ENCODE measurements around the gene BZW1. TPM values are rescaled to one million over a fixed set of nuclear protein-coding genes. Genes with fewer than 3 reads are reported as not detected.

The BZW1 gene
- total RNA-seq, 1 experiment from 2014 or later: 396 TPM

DNA sequence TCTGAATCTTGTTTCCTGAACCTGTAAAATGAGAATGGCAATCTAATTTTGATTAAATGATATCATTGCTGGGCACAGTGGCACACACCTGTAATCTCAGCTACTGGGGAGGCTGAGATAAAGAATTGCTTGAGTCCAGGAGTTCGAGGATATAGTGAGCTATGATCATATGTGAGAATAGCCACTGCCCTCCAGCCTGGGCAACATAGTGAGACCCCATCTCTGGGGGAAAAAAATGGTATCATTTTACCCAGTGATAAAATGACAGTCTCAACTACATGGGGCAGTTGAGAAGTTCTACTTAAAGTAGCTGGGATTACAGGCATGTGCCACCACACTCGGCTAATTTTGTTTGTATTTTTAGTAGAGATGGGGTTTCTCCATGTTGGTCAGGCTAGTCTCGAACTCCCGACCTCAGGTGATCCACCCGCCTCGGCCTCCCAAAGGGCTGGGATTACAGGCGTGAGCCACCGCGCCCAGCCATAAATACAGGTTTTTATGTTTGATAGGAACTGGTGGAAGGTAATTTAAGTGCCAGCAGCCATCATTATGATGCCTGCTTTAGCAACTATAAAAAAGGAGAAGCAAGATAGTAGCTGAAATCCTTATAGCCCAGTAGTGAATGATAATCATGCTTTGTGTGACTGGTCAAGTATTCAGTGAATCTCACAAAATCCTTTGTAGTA lies 17.0 kb downstream of the BZW1 start:
- H3K27me3 ChIP-seq (replicated peaks; ENCODE audit: insufficient read depth, low read depth, low read length, poor library complexity): no peaks in the 10 kb centered on the region
- no peaks in the 10 kb centered on the region for H3K9me3 ChIP-seq (ENCODE audit: low read depth, low read length, poor library complexity, severe bottlenecking)
- H3K27ac ChIP-seq (ENCODE audit: low read depth, low read length, poor library complexity, severe bottlenecking): no peak overlapping the region
- ChIA-PET CTCF (no interaction called here), POLR2A (ENCODE audit: low non-redundant PET) (interaction anchor here (0.5 kb wide), 1 partner anchor 247 kb away, joined by 3 read pairs; no protein-coding TSS in a partner anchor)
- no peaks in the 10 kb centered on the region for H3K4me1 ChIP-seq (ENCODE audit: insufficient read depth, low read length, poor library complexity, severe bottlenecking)
- TF ChIP-seq EZH2 (IDR thresholded peaks at IDR 0.05; ENCODE audit: borderline replicate concordance, low read depth, low read length, poor library complexity, severe bottlenecking): no peak
- TF ChIP-seq, protein P1, sequence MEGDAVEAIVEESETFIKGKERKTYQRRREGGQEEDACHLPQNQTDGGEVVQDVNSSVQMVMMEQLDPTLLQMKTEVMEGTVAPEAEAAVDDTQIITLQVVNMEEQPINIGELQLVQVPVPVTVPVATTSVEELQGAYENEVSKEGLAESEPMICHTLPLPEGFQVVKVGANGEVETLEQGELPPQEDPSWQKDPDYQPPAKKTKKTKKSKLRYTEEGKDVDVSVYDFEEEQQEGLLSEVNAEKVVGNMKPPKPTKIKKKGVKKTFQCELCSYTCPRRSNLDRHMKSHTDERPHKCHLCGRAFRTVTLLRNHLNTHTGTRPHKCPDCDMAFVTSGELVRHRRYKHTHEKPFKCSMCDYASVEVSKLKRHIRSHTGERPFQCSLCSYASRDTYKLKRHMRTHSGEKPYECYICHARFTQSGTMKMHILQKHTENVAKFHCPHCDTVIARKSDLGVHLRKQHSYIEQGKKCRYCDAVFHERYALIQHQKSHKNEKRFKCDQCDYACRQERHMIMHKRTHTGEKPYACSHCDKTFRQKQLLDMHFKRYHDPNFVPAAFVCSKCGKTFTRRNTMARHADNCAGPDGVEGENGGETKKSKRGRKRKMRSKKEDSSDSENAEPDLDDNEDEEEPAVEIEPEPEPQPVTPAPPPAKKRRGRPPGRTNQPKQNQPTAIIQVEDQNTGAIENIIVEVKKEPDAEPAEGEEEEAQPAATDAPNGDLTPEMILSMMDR (conservative IDR thresholded peaks at IDR 0.05; ENCODE audit: low read depth, low read length): no peak
- BruUV-seq (replicated peaks): no TSS peak
- intact Hi-C loops (cut with micrococcal nuclease; ENCODE audit: unreplicated experiment): no loop called here
- no peak overlapping the region for H3K4me3 ChIP-seq (ENCODE audit: low read depth, low read length, poor library complexity, severe bottlenecking)
- no peak for DNase-seq (ENCODE audit: low spot score)
- H3K36me3 ChIP-seq (ENCODE audit: insufficient read depth, low read length, poor library complexity, severe bottlenecking): peaks cover 6% of the 10 kb centered on the region

DNA sequence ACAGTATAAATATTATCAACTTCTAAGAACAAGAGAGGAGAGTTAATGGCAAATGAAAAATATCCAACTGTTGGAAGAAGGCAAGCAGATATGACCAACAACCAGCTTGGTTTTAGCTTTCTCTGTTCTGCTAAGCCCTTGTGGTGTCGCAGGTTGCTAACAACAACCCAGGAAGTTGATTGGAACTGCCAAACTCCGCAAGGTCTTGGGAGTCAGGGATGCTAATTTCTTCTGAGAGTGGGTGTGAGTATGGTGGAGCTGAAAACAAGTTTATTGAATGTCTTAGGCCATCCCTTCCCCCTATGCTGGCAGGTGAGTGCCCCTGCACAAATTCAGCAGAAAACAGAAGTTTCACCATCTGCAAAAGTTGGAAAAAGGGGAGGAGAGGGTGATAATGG lies 17.5 kb downstream of the BZW1 start:
- Histone ChIP-seq H3K9me3 (ENCODE audit: low read depth, low read length, poor library complexity, severe bottlenecking) (no peaks in the 10 kb centered on the region), H3K27ac (ENCODE audit: low read depth, low read length, poor library complexity, severe bottlenecking) (no peak overlapping the region), H3K27me3 (replicated peaks; ENCODE audit: insufficient read depth, low read depth, low read length, poor library complexity) (no peaks in the 10 kb centered on the region), H3K4me1 (ENCODE audit: insufficient read depth, low read length, poor library complexity, severe bottlenecking) (no peaks in the 10 kb centered on the region), H3K36me3 (ENCODE audit: insufficient read depth, low read length, poor library complexity, severe bottlenecking) (peaks cover 2% of the 10 kb centered on the region), H3K4me3 (ENCODE audit: low read depth, low read length, poor library complexity, severe bottlenecking) (no peak overlapping the region)
- no TSS peak for BruUV-seq (replicated peaks)
- CTCF ChIA-PET: no interaction called here
- no peak for DNase-seq (ENCODE audit: low spot score)
- intact Hi-C loops (cut with micrococcal nuclease; ENCODE audit: unreplicated experiment): no loop called here
- POLR2A ChIA-PET (ENCODE audit: low non-redundant PET): no interaction called here
- no peak for TF ChIP-seq EZH2 (IDR thresholded peaks at IDR 0.05; ENCODE audit: borderline replicate concordance, low read depth, low read length, poor library complexity, severe bottlenecking)
- TF ChIP-seq, protein P1 (conservative IDR thresholded peaks at IDR 0.05; ENCODE audit: low read depth, low read length): no peak

DNA sequence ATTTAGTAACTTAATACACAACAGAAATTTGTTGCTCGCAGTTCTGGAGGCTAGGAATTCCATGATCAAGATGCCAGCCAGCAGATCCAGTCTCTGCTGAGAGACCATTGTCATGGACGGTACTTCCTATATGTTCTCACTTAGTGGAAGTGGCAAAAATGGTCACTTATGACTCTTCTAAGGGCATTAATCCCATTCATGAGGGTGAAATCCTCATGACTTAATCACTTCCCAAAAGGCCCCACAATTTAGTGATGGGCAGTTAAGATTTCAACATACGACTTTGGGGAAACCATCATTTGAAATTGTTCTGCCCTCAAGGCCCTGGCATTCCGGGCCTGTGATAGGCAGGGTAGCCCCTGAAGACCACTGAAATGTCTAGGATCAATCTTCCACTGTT lies 23.0 kb downstream of the BZW1 start:
- ChIA-PET POLR2A (ENCODE audit: low non-redundant PET) (no interaction called here), CTCF (no interaction called here)
- no TSS peak for BruUV-seq (replicated peaks)
- TF ChIP-seq, protein P1 (conservative IDR thresholded peaks at IDR 0.05; ENCODE audit: low read depth, low read length): no peak
- no peak for TF ChIP-seq EZH2 (IDR thresholded peaks at IDR 0.05; ENCODE audit: borderline replicate concordance, low read depth, low read length, poor library complexity, severe bottlenecking)
- Histone ChIP-seq H3K36me3 (ENCODE audit: insufficient read depth, low read length, poor library complexity, severe bottlenecking) (no peaks in the 10 kb centered on the region), H3K27me3 (replicated peaks; ENCODE audit: insufficient read depth, low read depth, low read length, poor library complexity) (no peaks in the 10 kb centered on the region), H3K4me3 (ENCODE audit: low read depth, low read length, poor library complexity, severe bottlenecking) (no peak overlapping the region), H3K4me1 (ENCODE audit: insufficient read depth, low read length, poor library complexity, severe bottlenecking) (no peaks in the 10 kb centered on the region), H3K9me3 (ENCODE audit: low read depth, low read length, poor library complexity, severe bottlenecking) (peaks cover 9% of the 10 kb centered on the region), H3K27ac (ENCODE audit: low read depth, low read length, poor library complexity, severe bottlenecking) (no peak overlapping the region)
- intact Hi-C loops (cut with micrococcal nuclease; ENCODE audit: unreplicated experiment): no loop called here
- DNase-seq (ENCODE audit: low spot score): no peak

Measured in A673 (cell line).